ENCODE results near the gene H3-3A.

Gene H3-3A

GRCh38 chr1:226041419-226041818, 21.1 kb upstream of the H3-3A start:
- TF ChIP-seq CTCF (IDR thresholded peaks at IDR 0.05; ENCODE audit: poor library complexity, severe bottlenecking) = no peak
- no peaks in the 10 kb centered on the region for H3K4me1 ChIP-seq (ENCODE audit: insufficient read depth, poor library complexity, severe bottlenecking)
- no peak for ATAC-seq (ENCODE audit: low read depth)
- no peaks in the 10 kb centered on the region for H3K27me3 ChIP-seq (ENCODE audit: insufficient read depth, poor library complexity, severe bottlenecking)
- DNase-seq (ENCODE audit: low spot score) = no peak
- no peaks in the 10 kb centered on the region for H3K36me3 ChIP-seq (ENCODE audit: low read depth)
- no peaks in the 10 kb centered on the region for H3K9me3 ChIP-seq (ENCODE audit: severe bottlenecking)
- no peak overlapping the region for H3K27ac ChIP-seq (ENCODE audit: poor library complexity, severe bottlenecking)
- no peak overlapping the region for H3K4me3 ChIP-seq (ENCODE audit: severe bottlenecking)

DNA sequence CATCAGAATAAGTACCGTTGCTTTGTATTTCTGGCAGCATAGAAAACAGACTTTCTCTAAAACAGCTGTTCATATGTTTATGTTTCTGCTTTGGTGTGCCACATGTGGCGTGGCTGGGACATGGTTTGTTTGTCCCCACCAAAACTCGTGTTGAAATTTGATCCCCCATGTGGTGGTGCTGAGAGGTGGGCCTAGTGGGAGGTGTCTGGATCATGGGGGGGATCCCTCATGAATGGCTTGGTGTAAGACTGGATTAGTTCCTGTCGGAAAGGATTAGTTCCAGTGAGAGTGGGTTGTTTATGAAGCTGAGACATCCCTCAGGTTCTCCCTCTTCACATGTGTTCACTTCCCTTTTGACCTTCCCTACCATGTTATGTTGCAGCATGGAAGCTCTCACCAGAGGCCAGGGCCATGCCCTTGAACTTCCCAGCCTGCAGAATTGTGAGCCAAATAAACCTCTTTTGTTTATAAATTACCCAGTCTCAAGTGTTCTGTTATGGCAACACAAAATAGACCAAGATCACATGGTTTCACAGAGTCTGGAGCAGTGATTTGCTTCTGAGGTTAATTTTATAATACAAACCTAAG, 17.9 kb upstream of the H3-3A start:
- H3K27me3 ChIP-seq (ENCODE audit: insufficient read depth, poor library complexity, severe bottlenecking) = no peaks in the 10 kb centered on the region
- TF ChIP-seq CTCF (IDR thresholded peaks at IDR 0.05; ENCODE audit: poor library complexity, severe bottlenecking) = no peak
- H3K9me3 ChIP-seq (ENCODE audit: severe bottlenecking) = no peaks in the 10 kb centered on the region
- H3K36me3 ChIP-seq (ENCODE audit: low read depth) = no peaks in the 10 kb centered on the region
- no peak for ATAC-seq (ENCODE audit: low read depth)
- H3K4me3 ChIP-seq (ENCODE audit: severe bottlenecking) = no peak overlapping the region
- H3K27ac ChIP-seq (ENCODE audit: poor library complexity, severe bottlenecking) = no peak overlapping the region
- no peaks in the 10 kb centered on the region for H3K4me1 ChIP-seq (ENCODE audit: insufficient read depth, poor library complexity, severe bottlenecking)
- no peak for DNase-seq (ENCODE audit: low spot score)

- no peaks in the 10 kb centered on the region for H3K36me3 ChIP-seq (ENCODE audit: low read depth)
- no peaks in the 10 kb centered on the region for H3K4me1 ChIP-seq (ENCODE audit: insufficient read depth, poor library complexity, severe bottlenecking)
- TF ChIP-seq CTCF (IDR thresholded peaks at IDR 0.05; ENCODE audit: poor library complexity, severe bottlenecking) = no peak
- no peak for DNase-seq (ENCODE audit: low spot score)
- H3K4me3 ChIP-seq (ENCODE audit: severe bottlenecking) = no peak overlapping the region
- no peak overlapping the region for H3K27ac ChIP-seq (ENCODE audit: poor library complexity, severe bottlenecking)
- H3K27me3 ChIP-seq (ENCODE audit: insufficient read depth, poor library complexity, severe bottlenecking) = no peaks in the 10 kb centered on the region
- H3K9me3 ChIP-seq (ENCODE audit: severe bottlenecking) = no peaks in the 10 kb centered on the region
- peak; percentile 42; the same call in 1 of the 3 replicates for ATAC-seq (ENCODE audit: low read depth)
Observed at GRCh38 chr1:226046240-226046639, 16.3 kb upstream of the H3-3A start.

- ATAC-seq (ENCODE audit: low read depth) = no peak
- no peak overlapping the region for H3K27ac ChIP-seq (ENCODE audit: poor library complexity, severe bottlenecking)
Observed at GRCh38 chr1:226047495-226047894, 15.0 kb upstream of the H3-3A start.

More at GRCh38 chr1:226047495-226047894, 15.0 kb upstream of the H3-3A start:
- no peak for DNase-seq (ENCODE audit: low spot score)
- H3K4me1 ChIP-seq (ENCODE audit: insufficient read depth, poor library complexity, severe bottlenecking) = no peaks in the 10 kb centered on the region
- no peaks in the 10 kb centered on the region for H3K27me3 ChIP-seq (ENCODE audit: insufficient read depth, poor library complexity, severe bottlenecking)
- no peak for TF ChIP-seq CTCF (IDR thresholded peaks at IDR 0.05; ENCODE audit: poor library complexity, severe bottlenecking)
- H3K4me3 ChIP-seq (ENCODE audit: severe bottlenecking) = no peak overlapping the region
- no peaks in the 10 kb centered on the region for H3K9me3 ChIP-seq (ENCODE audit: severe bottlenecking)
- no peaks in the 10 kb centered on the region for H3K36me3 ChIP-seq (ENCODE audit: low read depth)

Measured in RWPE2 (cell line).